ENCODE data around the gene LMX1A. TPM values are rescaled to one million over a fixed set of nuclear protein-coding genes. Genes with fewer than 3 reads are reported as not detected.

LMX1A gene
- total RNA-seq, 1 donor from 2014 or later: not detected

DNA sequence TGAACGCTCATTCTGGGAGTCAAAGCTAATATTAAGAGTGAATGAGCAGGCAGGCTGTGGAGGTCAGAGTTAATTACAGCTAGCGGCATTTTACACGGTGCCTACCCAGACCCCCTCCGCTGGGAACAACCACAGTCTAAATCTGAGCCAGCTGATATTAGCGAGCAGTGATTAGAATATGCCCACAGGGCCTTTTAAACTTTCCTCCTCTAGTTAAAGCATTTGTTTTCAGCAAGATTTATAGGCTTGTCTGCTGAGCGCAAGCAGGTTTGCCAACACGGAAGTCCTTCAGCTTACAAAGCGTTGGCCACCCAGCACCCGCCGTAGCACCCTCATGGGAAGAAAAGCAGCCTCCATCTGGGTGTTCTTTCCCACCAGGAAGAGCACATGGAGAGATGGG is 72.1 kb downstream of the LMX1A start:
- Mint-ChIP-seq H3K36me3 (ENCODE audit: insufficient read depth) (no peaks in the 10 kb centered on the region), H3K4me1 (ENCODE audit: low read depth) (peaks cover 27% of the 10 kb centered on the region), H3K4me3 (ENCODE audit: low read depth) (no peak overlapping the region), H3K27me3 (no peaks in the 10 kb centered on the region), H3K9me3 (ENCODE audit: low read depth) (no peaks in the 10 kb centered on the region), H3K27ac (no peak overlapping the region)
- DNase-seq (ENCODE audit: low spot score, unreplicated experiment): no peak
- TF ChIP-seq CTCF (IDR thresholded peaks at IDR 0.05; ENCODE audit: unreplicated experiment): no peak

DNA sequence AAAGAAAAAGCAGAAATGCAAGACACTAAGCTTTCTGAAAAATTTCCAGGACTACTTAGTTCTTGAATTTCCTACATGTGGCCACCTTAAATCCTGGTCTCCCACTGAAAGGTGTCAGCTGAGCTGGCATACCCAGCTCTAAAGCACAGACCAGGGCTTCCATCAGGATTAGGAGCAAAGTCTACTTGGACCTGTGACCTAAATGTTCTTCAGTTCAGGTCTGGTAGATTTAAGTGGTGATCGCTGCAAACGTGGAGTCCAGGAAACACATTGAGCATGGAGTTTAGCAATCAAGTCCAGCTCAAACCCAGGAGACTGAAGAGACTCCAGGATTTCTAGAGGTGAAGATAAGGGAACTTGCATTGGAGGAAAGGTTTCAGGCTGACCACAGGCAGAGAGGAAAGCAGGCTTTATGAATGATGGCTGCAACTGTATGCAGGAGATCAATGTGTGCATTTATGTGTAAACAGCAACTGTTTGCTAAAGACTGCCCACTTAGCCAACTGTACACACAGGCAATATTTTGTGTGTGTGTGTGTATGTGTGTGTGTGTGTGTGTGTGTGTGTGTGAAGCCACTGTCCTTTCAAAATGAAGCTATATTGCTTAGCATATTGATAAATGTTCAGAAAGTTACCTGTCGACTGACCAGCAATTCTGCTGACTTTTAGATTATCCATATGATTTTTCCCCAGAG is 75.2 kb downstream of the LMX1A start:
- no peak for TF ChIP-seq CTCF (IDR thresholded peaks at IDR 0.05; ENCODE audit: unreplicated experiment)
- DNase-seq (ENCODE audit: low spot score, unreplicated experiment): no peak
- Mint-ChIP-seq H3K27ac (no peak overlapping the region), H3K4me1 (ENCODE audit: low read depth) (peaks cover 13% of the 10 kb centered on the region), H3K27me3 (peaks cover 13% of the 10 kb centered on the region), H3K9me3 (ENCODE audit: low read depth) (no peaks in the 10 kb centered on the region), H3K4me3 (ENCODE audit: low read depth) (no peak overlapping the region), H3K36me3 (ENCODE audit: insufficient read depth) (no peaks in the 10 kb centered on the region)

DNA sequence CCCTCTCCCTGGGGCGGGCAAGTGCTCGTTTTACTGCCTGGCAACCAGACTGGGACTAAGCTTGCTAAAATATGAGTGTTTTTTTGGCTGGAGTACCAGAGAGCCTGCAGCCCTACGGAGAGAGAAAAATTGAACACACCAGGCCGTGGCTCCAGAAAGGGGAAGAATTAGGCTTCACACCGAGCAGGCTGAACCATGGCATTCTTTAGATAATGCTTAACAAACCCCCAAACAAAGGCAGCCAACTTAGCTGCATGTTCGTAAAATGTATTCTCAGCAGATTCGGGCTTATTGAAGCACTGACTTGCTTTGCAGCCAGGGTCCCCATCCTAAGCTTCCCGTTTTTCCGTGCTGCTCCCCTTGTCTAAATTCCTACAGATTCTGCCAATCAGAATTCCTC is 76.6 kb downstream of the LMX1A start:
- H3K4me3 Mint-ChIP-seq (ENCODE audit: low read depth): no peak overlapping the region
- no peak overlapping the region for H3K27ac Mint-ChIP-seq
- H3K27me3 Mint-ChIP-seq: peaks cover 14% of the 10 kb centered on the region
- no peak for DNase-seq (ENCODE audit: low spot score, unreplicated experiment)
- peaks cover 27% of the 10 kb centered on the region for H3K4me1 Mint-ChIP-seq (ENCODE audit: low read depth)
- no peaks in the 10 kb centered on the region for H3K36me3 Mint-ChIP-seq (ENCODE audit: insufficient read depth)
- no peaks in the 10 kb centered on the region for H3K9me3 Mint-ChIP-seq (ENCODE audit: low read depth)
- no peak for TF ChIP-seq CTCF (IDR thresholded peaks at IDR 0.05; ENCODE audit: unreplicated experiment)

DNA sequence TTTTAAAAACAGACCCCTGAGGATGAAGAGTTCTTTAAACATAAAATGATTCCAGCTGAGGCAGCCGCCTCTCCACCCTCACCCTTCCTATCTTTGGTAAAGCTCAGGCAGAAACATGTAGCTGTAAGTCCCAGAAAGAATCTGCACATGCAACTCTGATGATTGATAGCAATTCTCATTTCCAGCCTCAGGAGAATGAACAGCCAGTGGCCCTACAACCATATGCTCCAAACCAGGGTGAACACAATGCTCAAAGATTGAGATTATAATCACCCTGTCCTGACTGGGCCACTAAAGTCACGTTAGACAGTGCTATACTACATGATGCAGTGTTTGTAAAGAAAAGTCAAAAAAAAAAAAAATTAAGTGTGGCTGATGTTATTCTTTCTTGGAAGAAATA is 80.2 kb downstream of the LMX1A start:
- H3K27me3 Mint-ChIP-seq: peaks cover 21% of the 10 kb centered on the region
- peaks cover 18% of the 10 kb centered on the region for H3K4me1 Mint-ChIP-seq (ENCODE audit: low read depth)

GRCh38 chr1:165265196-165265838 is 91.2 kb downstream of the LMX1A start:
- H3K4me3 Mint-ChIP-seq (ENCODE audit: low read depth): no peak overlapping the region
- no peak for DNase-seq (ENCODE audit: low spot score, unreplicated experiment)
- no peak for TF ChIP-seq CTCF (IDR thresholded peaks at IDR 0.05; ENCODE audit: unreplicated experiment)
- H3K9me3 Mint-ChIP-seq (ENCODE audit: low read depth): peaks cover 18% of the 10 kb centered on the region
- H3K4me1 Mint-ChIP-seq (ENCODE audit: low read depth): no peaks in the 10 kb centered on the region
- H3K36me3 Mint-ChIP-seq (ENCODE audit: insufficient read depth): peaks cover 1% of the 10 kb centered on the region
- no peak overlapping the region for H3K27ac Mint-ChIP-seq
- H3K27me3 Mint-ChIP-seq: peaks cover 8% of the 10 kb centered on the region

More for the DNA sequence above, 80.2 kb downstream of the LMX1A start:
- H3K9me3 Mint-ChIP-seq (ENCODE audit: low read depth): no peaks in the 10 kb centered on the region
- no peak for TF ChIP-seq CTCF (IDR thresholded peaks at IDR 0.05; ENCODE audit: unreplicated experiment)
- no peak for DNase-seq (ENCODE audit: low spot score, unreplicated experiment)
- H3K4me3 Mint-ChIP-seq (ENCODE audit: low read depth): no peak overlapping the region
- no peak overlapping the region for H3K27ac Mint-ChIP-seq
- H3K36me3 Mint-ChIP-seq (ENCODE audit: insufficient read depth): no peaks in the 10 kb centered on the region

Measured in progenitor cell of endocrine pancreas (in vitro differentiated cells).